SK-N-SH (cell line): ENCODE data around the gene EDRF1. TPM values are rescaled to one million over a fixed set of nuclear protein-coding genes. Genes with fewer than 3 reads are reported as not detected.

Experiments used
- CTCF ChIA-PET: fragments of 300-600, 350-600 bp; formaldehyde crosslinking; extraction: SDS; loops from one replicate; lab custom pipeline; 2021; lab: Yijun Ruan, JAX
- POLR2A ChIA-PET: fragments of 350-600 bp; sonication (Branson Sonifier 250); formaldehyde crosslinking; extraction: SDS; loops from one replicate; lab custom pipeline; 2020; ENCODE audit warnings: antibody characterized with exemption, inconsistent platforms; lab: Yijun Ruan, JAX
- DNase-seq: peaks from one replicate; pipeline ENCODE4 v3.0.0; 2012
- H2AFZ ChIP-seq: fragments of 200-600 bp; sonication (generic); 2 replicates; pipeline ENCODE4 v1.8.1; 2016; ENCODE audit warnings: antibody characterized with exemption, mild to moderate bottlenecking, low read depth
- H3F3A ChIP-seq: fragments of 200-600 bp; sonication (generic); replicated peaks from 2 replicates; pipeline ENCODE3; 2016; ENCODE audit warnings: antibody characterized with exemption, mild to moderate bottlenecking; ENCODE audit not compliant: insufficient read depth
- H3K27ac ChIP-seq, 2 experiments: fragments of 200-500 bp in 1 of 2; fragments of 200-600 bp in 1 of 2; sonication (Bioruptor generic) in 1 of 2; sonication (generic), shearing (Covaris generic) in 1 of 2; 2 replicates each; pipeline versions ENCODE4 v1.5.1 to v1.6.1; 2014 to 2016; ENCODE audit warnings: low read depth in 2 of 2, inconsistent platforms in 1 of 2, low read length in 1 of 2, mild to moderate bottlenecking in 1 of 2, mixed read lengths in 1 of 2
- H3K27me3 ChIP-seq: fragments of 200-600 bp; sonication (generic), shearing (Covaris generic); 2 replicates; pipeline ENCODE4 v1.6.1; 2016; ENCODE audit warnings: mixed run types; ENCODE audit not compliant: insufficient read depth
- H3K36me3 ChIP-seq, 2 experiments: fragments of 200-500 bp in 1 of 2; fragments of 200-600 bp in 1 of 2; sonication (Bioruptor generic) in 1 of 2; sonication (generic) in 1 of 2; replicated peaks in 1 of 2; 2 replicates each; pipeline versions ENCODE3 to v1.5.1; 2014 to 2016; ENCODE audit warnings: low read length in 1 of 2, mild to moderate bottlenecking in 1 of 2; ENCODE audit not compliant: insufficient read depth in 2 of 2, control insufficient read depth in 1 of 2
- H3K4me1 ChIP-seq, 2 experiments: fragments of 200-500 bp in 1 of 2; fragments of 200-600 bp in 1 of 2; sonication (Bioruptor generic) in 1 of 2; sonication (generic), shearing (Covaris generic) in 1 of 2; 2 replicates each; pipeline versions ENCODE4 v1.5.1 to v1.6.1; 2014 to 2016; ENCODE audit warnings: low read depth in 1 of 2, low read length in 1 of 2, mixed run types in 1 of 2; ENCODE audit not compliant: insufficient read depth in 2 of 2, control insufficient read depth in 1 of 2
- H3K4me2 ChIP-seq: fragments of 200-600 bp; sonication (generic), shearing (Covaris generic); 2 replicates; pipeline ENCODE4 v1.6.1; 2017; ENCODE audit warnings: mixed run types
- H3K4me3 ChIP-seq, 2 experiments: fragments of 200-500 bp in 1 of 2; fragments of 200-600 bp in 1 of 2; sonication (Bioruptor generic) in 1 of 2; sonication (generic), shearing (Covaris generic) in 1 of 2; 2 replicates each; pipeline versions ENCODE4 v1.5.1 to v1.8.1; 2014 to 2016; ENCODE audit warnings: low read depth in 2 of 2, inconsistent platforms in 1 of 2, low read length in 1 of 2, mild to moderate bottlenecking in 1 of 2, mixed read lengths in 1 of 2, moderate library complexity in 1 of 2
- H3K79me2 ChIP-seq: fragments of 200-600 bp; sonication (generic); 2 replicates; pipeline ENCODE4 v1.8.1; 2017; ENCODE audit warnings: mild to moderate bottlenecking; ENCODE audit not compliant: insufficient read depth
- H3K9ac ChIP-seq: fragments of 200-600 bp; sonication (generic); 2 replicates; pipeline ENCODE4 v1.6.1; 2017; ENCODE audit warnings: mixed run types
- H3K9me2 ChIP-seq: fragments of 200-600 bp; sonication (generic); 2 replicates; pipeline ENCODE4 v1.6.1; 2017; ENCODE audit warnings: mixed run types
- H3K9me3 ChIP-seq: fragments of 200-600 bp; sonication (generic); 2 replicates; pipeline ENCODE4 v1.6.1; 2017; ENCODE audit warnings: mixed run types, mild to moderate bottlenecking, moderate library complexity
- H4K20me1 ChIP-seq: fragments of 200-600 bp; sonication (generic); 2 replicates; pipeline ENCODE4 v1.6.1; 2017; ENCODE audit warnings: mild to moderate bottlenecking, mixed run types; ENCODE audit not compliant: insufficient read depth
- CHD2 ChIP-seq: fragments of 150-350 bp; IDR thresholded peaks from 2 replicates; pipeline ENCODE4 v1.6.1; 2018; ENCODE audit warnings: low read length; ENCODE audit not compliant: partially characterized antibody
- ELF1 ChIP-seq: IDR thresholded peaks from 2 replicates; pipeline ENCODE4 v1.4.0; 2012
- EP300 ChIP-seq, 2 experiments: IDR thresholded peaks; 2 replicates each; pipeline versions ENCODE4 v1.4.0 to v1.6.1; 2012; ENCODE audit warnings: borderline replicate concordance in 1 of 2, low read depth in 1 of 2, low read length in 1 of 2
- EZH2phosphoT487 ChIP-seq: fragments of 200-600 bp; sonication (generic); IDR thresholded peaks from 2 replicates; pipeline ENCODE4 v1.6.1; 2017; ENCODE audit warnings: low read depth, mixed run types, mild to moderate bottlenecking, antibody characterized with exemption, moderate library complexity, borderline replicate concordance
- GABPA ChIP-seq: IDR thresholded peaks from 2 replicates; pipeline ENCODE4 v1.4.0; 2012; ENCODE audit warnings: low read depth, mild to moderate bottlenecking
- JUND ChIP-seq: IDR thresholded peaks from 2 replicates; pipeline ENCODE4 v1.4.0; 2012
- REST ChIP-seq: IDR thresholded peaks from 2 replicates; pipeline ENCODE4 v1.6.1; 2012; ENCODE audit warnings: mild to moderate bottlenecking, low read depth, low read length, moderate library complexity
- RXRA ChIP-seq: IDR thresholded peaks from 2 replicates; pipeline ENCODE4 v1.4.0; 2012; ENCODE audit warnings: low read depth, mild to moderate bottlenecking, borderline replicate concordance
- TAF1 ChIP-seq: IDR thresholded peaks from 2 replicates; pipeline ENCODE4 v1.6.1; 2012; ENCODE audit warnings: low read depth, mild to moderate bottlenecking, low read length, moderate library complexity, borderline replicate concordance
- whole genome bisulfite sequencing: methylation state at CpG from one replicate; pipeline ENCODE4 v1.1.6; 2017; ENCODE audit warnings: low lambda C conversion rate; 5-methylcytosine and 5-hydroxymethylcytosine counted together
- polyA plus RNA-seq, 3 experiments: library from polyadenylated mRNA; depleted of rRNA; stranded (reverse); fragments of >200 nt; gene quantifications; 2 replicates each; pipeline ENCODE4 v1.2.3, GENCODE V29; 2012

EDRF1 gene
- polyA plus RNA-seq, 1 of the 3 experiments (the other 2 are of a cell fraction), result 19.2 TPM

DNA sequence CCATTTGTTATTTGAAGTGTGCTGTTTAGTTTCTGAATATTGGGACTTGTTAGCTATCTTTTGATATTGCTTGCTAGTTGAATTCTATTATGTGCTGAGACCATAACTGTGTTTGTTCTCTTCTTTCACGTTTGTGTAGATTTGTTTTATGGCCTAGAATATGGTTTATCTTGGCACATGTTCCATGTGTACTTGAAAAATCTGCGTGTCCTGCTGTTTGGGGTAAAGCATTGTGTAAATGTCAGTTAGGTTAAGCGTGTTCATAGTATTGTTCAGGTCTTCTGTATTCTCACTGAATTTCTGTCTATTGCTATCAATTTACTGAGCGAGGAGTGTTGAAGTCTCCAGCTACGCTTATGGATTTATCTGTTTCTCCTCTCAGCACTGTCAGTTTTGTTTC lies 36.7 kb downstream of the EDRF1 start:
- Histone ChIP-seq H3K9ac (no peak overlapping the region), H3K27ac (no peak overlapping the region), H3K4me1 (no peaks in the 10 kb centered on the region), H3K79me2 (no peaks in the 10 kb centered on the region; the same call in 1 of the 2 replicates), H3K36me3 (peaks cover 75 to 89% of the 10 kb centered on the region in 2 experiments), H3K27me3 (no peaks in the 10 kb centered on the region), H3K4me2 (no peak overlapping the region), H3K9me2 (no peaks in the 10 kb centered on the region), H3K9me3 (no peaks in the 10 kb centered on the region), H4K20me1 (no peaks in the 10 kb centered on the region), H3K4me3 (no peak overlapping the region), H2AFZ (no peak overlapping the region), H3F3A (no peaks in the 10 kb centered on the region)
- CTCF ChIA-PET, result no interaction called here
- 83% methylated on average over 5 of the region's 5 CpGs for WGBS
- POLR2A ChIA-PET, result interaction anchor here (0.6 kb wide), 1 partner anchor 897 kb away, joined by 5 read pairs; no protein-coding TSS in a partner anchor
- TF ChIP-seq ELF1 (no peak), EZH2phosphoT487 (no peak), RXRA (no peak)
- no peak for DNase-seq

- no peaks in the 10 kb centered on the region for H3K9me2 ChIP-seq
- H3K9me3 ChIP-seq, result no peaks in the 10 kb centered on the region
- ChIA-PET CTCF (no interaction called here), POLR2A (interaction anchor here (0.6 kb wide), 1 partner anchor 897 kb away, joined by 5 read pairs; no protein-coding TSS in a partner anchor)
- no peaks in the 10 kb centered on the region for H3K4me1 ChIP-seq
- peaks cover 75 to 89% of the 10 kb centered on the region in 2 experiments for H3K36me3 ChIP-seq
- H3K4me2 ChIP-seq, result no peak overlapping the region
- no peaks in the 10 kb centered on the region for H3K27me3 ChIP-seq
- no peaks in the 10 kb centered on the region; the same call in 1 of the 2 replicates for H3K79me2 ChIP-seq
- no peak overlapping the region for H2AFZ ChIP-seq
- TF ChIP-seq REST (no peak), EP300 (IDR thresholded peaks at IDR 0.05; ENCODE audit: borderline replicate concordance in 1 of 2, low read depth in 1 of 2, low read length in 1 of 2) (no peak), GABPA (no peak), JUND (no peak), TAF1 (no peak), CHD2 (no peak)
- no peak overlapping the region for H3K4me3 ChIP-seq
- DNase-seq, result no peak
- H4K20me1 ChIP-seq, result no peaks in the 10 kb centered on the region
- no peaks in the 10 kb centered on the region for H3F3A ChIP-seq
- no peak overlapping the region for H3K9ac ChIP-seq
- WGBS, result 91% methylated on average over 5 of the region's 5 CpGs
- no peak overlapping the region for H3K27ac ChIP-seq
Measured at GRCh38 chr10:125756853-125757487, 37.5 kb downstream of the EDRF1 start.
